Left lobe of liver (tissue), 2 donors: ENCODE data around the gene CEACAM4. TPM values are rescaled to one million over a fixed set of nuclear protein-coding genes. Genes with fewer than 3 reads are reported as not detected.
"Not testable (repeated sequence)": the region's sequence is repeated elsewhere in the genome, so short reads cannot be mapped to it uniquely, and the experiment has no call there.

Experiments used
- ATAC-seq: fragments of 200-7000 bp; cut with Tn5 transposase; one replicate; pipeline ENCODE4 v1.9.1; 2020; ENCODE audit warnings: mild to moderate bottlenecking, moderate library complexity
- DNase-seq: peaks from one replicate; pipeline ENCODE4 v3.0.0-alpha.2; 2020; ENCODE audit warnings: low spot score
- total RNA-seq: library from RNA; stranded (reverse); gene quantifications from one replicate; pipeline ENCODE4 v1.2.1, GENCODE V29; 2021
- donor health status: DM: no; HTN: no; CAD: no; lungs with moderate emphysema.
- donor health status: DM: no; HTN: yes; CAD: no.

Gene CEACAM4
- total RNA-seq = 0.25 TPM

GRCh38 chr19:41626877-41627276 is at the start of gene CEACAM4:
CEACAM4 (minus strand) TSS chr19:41627074; CDS start chr19:41626963, 111 bp downstream.
- ATAC-seq = peak; percentile 54
- DNase-seq = no peak

GRCh38 chr19:41671486-41671885 is 44.6 kb upstream of the CEACAM4 start:
- ATAC-seq (no peak), DNase-seq (no peak)

GRCh38 chr19:41670755-41671154 is 43.9 kb upstream of the CEACAM4 start:
- DNase-seq (no peak), ATAC-seq (no peak)

GRCh38 chr19:41668315-41668714 is 41.4 kb upstream of the CEACAM4 start:
- DNase-seq = no peak
- ATAC-seq = no peak

GRCh38 chr19:41666075-41666474 is 39.2 kb upstream of the CEACAM4 start:
- ATAC-seq (no peak), DNase-seq (no peak)

- no peak for ATAC-seq
- DNase-seq = no peak
These were observed 30.3 kb upstream of the CEACAM4 start for GRCh38 chr19:41657157-41657556.

GRCh38 chr19:41656756-41657155 is 29.9 kb upstream of the CEACAM4 start:
- DNase-seq, ATAC-seq: not testable (repeated sequence)

GRCh38 chr19:41652250-41652649 is 25.4 kb upstream of the CEACAM4 start:
- ATAC-seq = no peak
- DNase-seq = no peak

- ATAC-seq (no peak), DNase-seq (no peak)
These were observed 23.0 kb upstream of the CEACAM4 start for GRCh38 chr19:41649827-41650226.

GRCh38 chr19:41646589-41647204 is 19.8 kb upstream of the CEACAM4 start:
- peak; percentile 37 for ATAC-seq
- no peak for DNase-seq

GRCh38 chr19:41641879-41642485 is 15.1 kb upstream of the CEACAM4 start:
- DNase-seq (no peak), ATAC-seq (peak; percentile 99)

- no peak for DNase-seq
- ATAC-seq = no peak
These were observed 11.8 kb upstream of the CEACAM4 start for GRCh38 chr19:41638641-41639081.

- DNase-seq (no peak), ATAC-seq (no peak)
These were observed 10.6 kb upstream of the CEACAM4 start for GRCh38 chr19:41637484-41637883.

- ATAC-seq (no peak), DNase-seq (no peak)
These were observed 1.2 kb upstream of the CEACAM4 start for GRCh38 chr19:41627966-41628675.

- DNase-seq = no peak
- ATAC-seq = no peak
These were observed 596 bp downstream of the CEACAM4 start for GRCh38 chr19:41626278-41626677.

- ATAC-seq (no peak), DNase-seq (no peak)
These were observed 1.9 kb downstream of the CEACAM4 start for GRCh38 chr19:41624937-41625336.

GRCh38 chr19:41624515-41624914 is 2.4 kb downstream of the CEACAM4 start:
- no peak for ATAC-seq
- no peak for DNase-seq

- ATAC-seq (no peak), DNase-seq (no peak)
These were observed 3.5 kb downstream of the CEACAM4 start for GRCh38 chr19:41623360-41623759.

GRCh38 chr19:41621654-41622053 is 5.2 kb downstream of the CEACAM4 start:
- no peak for ATAC-seq
- no peak for DNase-seq

GRCh38 chr19:41621226-41621625 is 5.6 kb downstream of the CEACAM4 start:
- ATAC-seq = no peak
- no peak for DNase-seq

GRCh38 chr19:41620171-41620570 is 6.7 kb downstream of the CEACAM4 start:
- ATAC-seq (no peak), DNase-seq (no peak)

GRCh38 chr19:41619018-41619556 is 7.8 kb downstream of the CEACAM4 start:
- DNase-seq (no peak), ATAC-seq (no peak)
